GM21381 (cell line): ENCODE results near the gene EPN2.

Experiments
- ATAC-seq: cut with Tn5 transposase; IDR thresholded peaks from one replicate; pipeline ENCODE4 v1.9.1; 2021; ENCODE audit warnings: mild to moderate bottlenecking, moderate library complexity; ENCODE audit not compliant: unreplicated experiment

EPN2 gene

DNA sequence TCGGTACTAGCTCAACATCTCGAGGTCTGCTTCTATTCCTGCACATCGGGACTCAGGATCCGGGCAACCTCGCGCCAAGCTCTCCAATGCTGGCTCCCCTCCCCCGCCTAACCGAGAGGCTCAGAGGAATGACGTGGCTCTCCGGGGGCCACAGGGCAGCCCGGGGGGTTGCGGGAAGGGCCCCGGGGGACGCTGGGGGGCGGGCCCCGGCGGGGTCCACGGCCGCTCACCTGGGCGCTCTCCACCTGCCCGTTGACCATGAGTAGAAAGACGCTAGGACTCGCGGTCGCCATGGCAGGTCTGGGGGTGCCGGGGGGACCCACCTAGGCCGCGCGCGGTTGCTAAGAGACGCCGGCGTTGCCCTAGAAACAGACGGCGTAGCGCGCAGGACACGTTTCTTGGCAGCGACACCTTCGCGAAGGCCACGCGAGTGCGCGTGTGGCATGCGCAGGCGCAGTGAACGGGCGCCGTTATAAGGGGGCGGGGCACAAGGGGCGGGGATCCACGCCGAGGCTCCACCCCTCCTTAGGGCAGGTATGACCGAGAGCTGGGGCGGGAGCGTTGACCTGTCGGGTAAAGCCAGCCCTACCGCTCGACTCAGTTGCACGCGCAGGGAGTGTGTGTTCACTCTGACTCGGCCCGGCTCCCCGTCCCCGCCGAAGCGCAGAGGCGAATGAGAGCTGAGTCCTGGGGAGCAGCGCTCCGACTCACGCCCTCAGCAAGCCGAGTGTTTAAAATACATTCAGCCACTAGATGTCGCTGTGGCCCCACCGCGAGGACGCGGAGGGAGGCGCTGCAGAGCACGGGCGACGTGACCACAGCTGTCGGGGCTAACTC is 125.3 kb downstream of the EPN2 start, which contains the start of gene B9D1:
Gene B9D1, minus strand, starts transcription at position 447 of the 837 bp plus-strand sequence. Its CDS starts 154 bp downstream, at position 293.
- peak; percentile 77 for ATAC-seq

DNA sequence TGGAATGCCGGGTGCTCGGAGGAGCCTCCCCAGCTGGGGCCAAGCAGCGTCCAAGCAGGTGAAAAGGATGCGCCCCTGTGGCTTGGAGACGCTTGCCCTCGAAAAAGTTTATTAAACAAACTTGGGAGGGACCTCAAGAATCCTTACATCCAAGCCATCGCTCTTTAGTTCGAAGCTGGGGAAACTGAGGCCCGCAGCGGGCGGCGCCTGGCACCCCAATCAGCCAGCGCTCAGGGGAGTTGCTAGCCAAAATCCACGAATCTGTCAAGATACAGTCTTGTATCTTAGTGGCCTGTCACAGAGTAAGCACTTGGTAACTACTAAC is 125.9 kb downstream of the EPN2 start:
- no peak for ATAC-seq

DNA sequence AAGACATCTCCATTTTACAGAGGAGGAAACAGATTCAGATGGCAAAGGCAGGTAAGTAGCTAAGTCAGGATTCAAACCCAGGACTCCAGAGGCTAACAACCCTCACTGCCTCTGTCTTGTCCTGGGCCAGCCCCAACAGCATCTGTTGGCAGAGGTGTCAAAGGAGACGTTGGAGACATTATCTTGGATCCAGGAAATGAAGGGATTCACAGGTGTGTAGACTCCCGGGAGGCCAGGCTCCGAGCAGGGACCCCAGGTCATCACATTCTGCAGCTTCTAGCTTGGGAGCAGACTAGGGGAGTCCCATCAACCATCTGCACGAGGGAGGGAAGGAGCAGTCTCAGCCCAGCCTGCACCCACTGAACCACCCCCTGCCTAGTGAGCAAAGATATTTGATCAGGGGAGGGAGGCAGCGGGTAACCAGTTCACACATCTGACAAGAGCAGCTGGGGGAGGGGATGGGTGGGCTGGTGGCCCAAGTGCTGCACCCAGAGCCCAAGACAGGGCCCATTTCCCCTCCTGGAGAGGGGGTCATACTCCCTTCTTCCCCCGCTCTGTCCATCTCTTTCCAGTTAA is 126.4 kb downstream of the EPN2 start:
- ATAC-seq: no peak

DNA sequence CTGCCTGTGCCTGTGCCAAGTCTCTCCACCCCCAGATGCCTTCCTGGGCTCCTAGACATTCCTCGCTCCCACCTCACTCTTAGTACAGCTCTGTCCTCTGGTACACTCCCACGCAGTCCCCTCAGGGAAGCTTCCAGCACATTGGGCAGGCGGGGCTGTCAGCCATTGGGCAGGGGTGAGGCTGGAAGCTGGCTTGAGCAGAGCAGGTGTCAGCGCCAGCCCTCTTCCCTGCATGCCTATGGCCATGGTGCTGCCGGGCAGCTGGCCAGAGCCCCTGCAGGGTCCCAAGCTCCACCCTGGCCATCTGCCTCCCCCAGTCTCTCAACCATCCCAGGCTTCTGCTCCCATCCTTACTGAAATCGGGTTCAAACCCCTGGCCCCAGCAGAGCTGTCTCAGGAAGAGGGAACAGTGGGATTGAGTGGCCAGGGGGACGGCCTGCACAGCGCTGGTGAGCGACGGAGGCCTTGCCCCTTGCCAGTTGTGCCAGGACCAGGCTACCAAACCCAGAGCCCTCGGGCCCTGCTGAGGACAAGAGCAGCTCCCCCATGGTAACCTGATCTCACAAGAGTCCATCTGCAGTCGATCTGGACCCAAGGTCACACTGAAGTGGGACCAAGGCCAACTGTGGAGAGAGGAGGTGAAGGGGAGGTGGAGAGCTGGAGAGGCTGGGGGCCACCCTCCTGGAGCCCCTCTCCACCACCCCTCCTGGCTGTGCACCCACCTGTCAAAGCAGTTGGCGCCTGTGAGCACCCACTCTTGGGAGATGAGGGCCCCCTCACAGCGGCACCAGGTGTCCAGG is 127.7 kb downstream of the EPN2 start:
- no peak for ATAC-seq

DNA sequence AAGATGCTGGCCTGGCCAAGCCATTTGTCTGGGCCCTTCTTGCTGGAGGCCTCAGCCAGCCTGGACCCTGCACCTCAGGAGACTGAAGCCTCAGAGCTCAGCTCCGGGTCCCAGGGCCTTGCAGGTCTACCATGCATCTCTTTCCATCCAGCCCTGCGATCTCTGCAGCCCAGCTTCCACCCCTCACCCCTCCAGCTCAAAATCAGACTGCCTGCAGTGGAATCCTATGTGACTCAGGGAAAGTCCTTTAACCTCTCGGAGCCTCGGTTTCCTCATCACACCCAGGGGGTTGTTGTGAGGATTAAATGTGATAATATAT is 128.3 kb downstream of the EPN2 start:
- no peak for ATAC-seq

DNA sequence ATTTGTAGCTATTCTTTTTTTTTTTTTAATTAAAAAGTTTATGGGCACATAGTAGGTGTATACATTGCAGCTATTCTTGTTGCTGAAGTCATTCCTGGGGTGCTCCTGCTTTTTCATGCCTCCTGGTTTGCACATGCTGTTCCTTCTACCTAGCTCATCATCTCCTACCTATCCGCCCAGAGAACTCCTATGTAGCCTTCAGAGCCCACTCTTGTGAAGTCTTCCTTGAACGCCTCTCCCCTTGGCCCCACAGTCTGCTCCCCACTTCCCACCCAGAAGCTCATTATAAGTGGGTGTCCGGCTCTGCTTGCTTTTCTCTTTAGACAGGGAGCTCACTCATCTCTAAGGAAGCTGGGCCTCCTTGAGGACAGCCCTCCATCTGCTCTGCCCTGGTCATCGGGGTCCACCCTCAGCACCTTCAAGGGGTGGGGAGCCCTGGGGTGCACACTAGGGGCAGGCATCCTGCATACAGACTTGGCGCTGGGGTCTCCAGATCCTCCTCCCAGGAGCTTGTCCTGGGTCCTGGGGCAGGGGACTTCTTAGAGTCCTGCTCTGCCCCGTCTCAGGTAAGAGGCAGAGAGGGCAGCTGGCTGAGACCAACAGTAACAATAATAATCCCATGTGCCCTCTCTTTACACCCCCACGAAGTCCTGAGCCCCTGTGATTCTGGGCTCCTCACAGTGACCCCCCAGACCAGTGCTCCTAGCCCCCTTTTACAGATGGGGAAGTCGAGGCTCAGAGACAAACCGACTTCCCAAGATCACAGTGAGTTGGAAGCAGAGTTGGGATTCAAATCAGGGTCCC is 128.9 kb downstream of the EPN2 start:
- no peak for ATAC-seq

DNA sequence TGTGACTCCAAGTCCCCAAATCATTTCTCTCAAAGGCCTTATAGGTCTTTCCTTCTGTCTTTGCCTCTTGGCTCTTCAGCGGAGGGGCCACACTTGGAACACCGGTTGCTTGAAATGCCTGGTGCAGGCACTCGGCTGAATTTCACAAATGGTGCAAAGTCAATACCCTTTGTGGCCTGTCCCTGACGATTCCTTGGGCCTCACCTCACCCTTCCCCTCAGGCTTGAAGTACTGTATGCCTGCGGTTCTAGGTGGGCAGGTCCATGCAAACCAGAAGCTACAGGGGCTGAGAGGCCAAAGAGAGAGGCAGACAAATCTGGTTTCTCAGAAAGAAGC is 129.4 kb downstream of the EPN2 start:
- ATAC-seq: no peak

DNA sequence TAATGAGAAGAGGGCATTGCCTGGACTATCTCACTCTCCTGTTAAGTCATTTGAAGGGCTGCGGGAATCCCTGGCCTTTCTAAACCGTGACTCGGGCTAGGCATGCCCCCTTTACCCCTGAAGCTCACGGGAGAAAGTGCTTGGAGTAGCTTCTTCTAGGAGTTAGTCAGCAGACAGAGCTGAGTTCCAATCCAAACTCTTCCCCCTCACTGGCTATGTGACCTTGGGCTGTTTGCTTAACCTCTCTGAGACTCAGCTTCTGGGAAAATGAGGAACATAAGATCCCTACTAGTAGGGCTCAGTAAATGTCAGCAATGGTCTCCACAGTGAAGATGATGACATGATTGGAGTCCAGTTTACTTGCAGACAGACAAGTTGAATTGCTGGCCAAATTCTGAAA is 131.1 kb downstream of the EPN2 start:
- ATAC-seq: no peak

DNA sequence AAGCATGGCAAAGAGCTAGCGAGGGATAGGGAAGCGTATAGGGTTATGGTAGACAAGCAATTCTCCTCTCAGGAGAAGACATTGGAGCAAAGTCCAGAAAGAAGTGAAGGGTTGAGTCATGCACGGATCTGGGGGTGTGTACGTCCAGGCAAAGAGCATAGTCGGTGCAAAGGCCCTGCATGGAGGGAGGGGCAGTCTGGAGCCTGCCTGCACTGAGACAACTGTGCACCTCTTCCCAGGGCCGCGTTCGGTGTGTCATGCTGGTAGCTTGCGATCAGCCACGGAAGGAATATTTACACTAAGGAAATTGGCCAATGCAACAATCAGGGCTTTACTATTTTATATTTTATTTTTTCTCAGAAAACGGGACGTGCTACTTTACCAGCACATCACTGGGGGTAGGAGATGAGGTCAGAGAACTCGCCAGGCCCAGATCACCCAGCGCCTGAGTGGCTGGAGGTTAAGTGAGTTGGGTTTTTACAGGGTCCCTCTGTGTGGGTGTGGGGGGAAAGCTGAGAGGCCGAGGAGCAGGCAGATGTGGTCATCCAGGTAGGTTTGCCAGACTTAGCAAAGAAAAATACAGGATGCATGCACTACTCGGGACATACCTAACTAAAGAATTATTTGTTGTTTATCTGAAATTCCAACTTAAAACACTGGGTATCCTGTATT is 132.1 kb downstream of the EPN2 start:
- ATAC-seq: no peak

DNA sequence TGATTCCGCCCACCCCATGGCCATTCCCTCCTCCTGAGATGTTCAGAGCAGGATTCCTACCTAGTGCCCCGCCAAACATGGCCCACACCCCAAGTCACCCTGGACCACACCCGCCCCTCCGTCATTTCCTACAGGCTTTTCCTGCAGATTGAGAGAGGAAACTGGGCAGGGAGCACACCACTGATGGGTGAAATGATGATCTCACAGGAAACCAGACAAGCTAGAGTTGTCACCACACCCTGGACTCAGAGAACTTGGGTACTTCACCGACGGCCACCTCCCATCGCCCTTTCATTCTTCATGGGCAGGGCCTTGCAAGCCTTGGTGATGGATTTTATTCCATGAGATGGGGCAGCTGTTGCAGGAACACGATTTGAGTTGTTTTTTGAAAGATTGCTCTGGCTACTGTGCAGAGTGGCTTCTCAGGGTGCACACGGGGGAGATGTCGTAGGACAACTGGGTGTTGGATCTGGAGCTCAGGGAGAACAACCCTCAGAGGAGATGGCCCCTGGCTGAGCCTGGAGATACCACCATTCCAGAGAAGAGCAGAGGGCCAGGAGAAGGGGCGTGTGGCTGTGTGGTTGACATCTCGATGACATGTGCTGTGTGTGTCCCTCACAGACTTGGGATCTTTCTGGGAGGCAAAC is 132.8 kb downstream of the EPN2 start:
- no peak for ATAC-seq

DNA sequence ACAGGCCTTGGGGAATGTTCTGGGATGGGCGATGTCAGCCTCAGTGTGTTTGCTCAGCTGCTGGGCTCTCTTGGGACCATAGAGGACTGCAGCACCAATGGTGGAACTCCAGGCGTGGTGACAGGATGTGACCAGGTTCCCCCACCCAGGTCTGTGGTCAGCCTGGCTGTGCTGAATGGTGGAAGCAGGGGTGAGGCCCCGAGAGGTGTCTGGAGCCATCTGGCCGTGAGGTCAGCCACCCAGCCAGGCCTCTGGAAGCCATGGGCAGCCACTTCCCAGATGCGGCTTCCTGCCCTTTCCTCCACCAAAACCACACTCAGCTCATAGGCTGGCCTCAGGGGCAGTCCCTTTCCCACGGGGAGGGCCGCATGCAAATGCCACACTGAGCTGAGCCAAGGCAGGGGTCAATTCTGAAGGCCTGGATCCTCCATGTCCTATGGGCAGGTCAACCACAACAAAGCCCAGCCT is 133.4 kb downstream of the EPN2 start:
- ATAC-seq: no peak

DNA sequence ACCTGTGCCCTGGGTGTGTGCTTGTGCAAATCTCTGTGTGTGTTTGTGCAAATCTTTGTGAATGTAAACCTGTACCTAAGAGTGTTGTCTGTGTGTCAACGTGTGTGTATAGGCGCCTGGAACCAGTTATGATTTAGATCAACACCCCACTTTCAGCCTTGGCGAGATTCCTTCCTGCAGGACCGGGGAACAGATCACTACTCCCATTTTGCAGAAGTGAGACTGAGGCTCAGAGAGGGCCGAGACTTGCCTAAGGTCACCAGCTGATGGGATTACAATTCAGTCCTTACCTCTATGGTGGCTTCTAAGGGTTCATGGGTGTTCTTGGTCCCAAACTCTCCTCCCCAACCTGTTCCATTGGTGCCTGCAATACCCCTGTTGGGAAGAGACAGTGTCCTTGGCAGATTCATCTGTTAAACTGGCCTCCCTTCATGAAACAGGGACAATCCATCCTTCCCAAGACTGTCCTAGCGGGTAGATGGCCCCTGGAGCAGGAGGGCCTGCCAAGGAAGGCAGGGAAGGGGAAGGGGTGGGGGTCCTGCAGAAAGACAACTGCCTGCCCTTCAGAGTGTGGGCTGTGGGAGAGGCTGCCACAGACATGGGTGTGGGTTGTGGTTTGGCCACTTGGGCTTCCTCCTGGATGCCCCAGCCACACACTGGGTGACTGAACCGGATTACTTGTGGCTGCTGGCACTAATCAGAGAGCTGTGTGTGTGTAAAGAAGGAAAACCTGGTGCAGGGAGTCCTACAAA is 134.3 kb downstream of the EPN2 start:
- no peak for ATAC-seq

DNA sequence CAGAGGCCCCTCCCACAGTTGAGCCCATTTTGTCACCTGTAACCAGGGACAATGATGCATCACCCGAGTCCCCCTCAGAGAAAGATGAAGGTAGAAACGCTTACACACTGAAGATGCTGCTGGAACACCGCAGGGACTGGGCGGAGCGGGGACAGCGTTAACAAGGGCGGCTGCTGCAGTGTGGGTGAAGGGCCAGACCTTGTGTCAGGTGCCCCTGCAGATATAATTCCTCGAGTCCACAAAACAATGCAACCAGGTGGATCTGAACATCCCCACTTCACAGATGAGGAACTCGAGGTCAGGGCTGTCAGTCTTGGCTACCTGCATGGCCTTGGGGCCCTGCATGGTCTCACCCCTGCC is 134.8 kb downstream of the EPN2 start:
- ATAC-seq: no peak

DNA sequence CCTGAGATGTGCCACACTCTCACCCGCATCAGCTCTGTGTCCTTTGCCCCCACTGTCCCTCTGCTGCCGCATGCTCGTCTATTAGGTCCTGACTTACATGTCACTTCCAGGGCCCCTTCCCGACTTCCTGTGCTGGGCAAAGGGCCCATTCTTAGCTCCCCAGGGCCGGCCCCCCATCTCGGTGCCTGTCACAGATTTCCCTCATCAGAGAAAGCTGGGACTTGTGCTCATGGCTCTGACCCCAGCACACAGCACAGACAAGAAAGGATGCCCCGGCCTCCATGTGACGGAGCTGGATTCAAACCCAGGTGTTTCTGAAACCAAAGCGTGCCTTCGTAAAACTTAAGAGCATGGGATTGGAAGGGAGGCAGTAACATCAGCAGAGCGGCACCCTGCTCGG is 135.3 kb downstream of the EPN2 start:
- ATAC-seq: no peak

DNA sequence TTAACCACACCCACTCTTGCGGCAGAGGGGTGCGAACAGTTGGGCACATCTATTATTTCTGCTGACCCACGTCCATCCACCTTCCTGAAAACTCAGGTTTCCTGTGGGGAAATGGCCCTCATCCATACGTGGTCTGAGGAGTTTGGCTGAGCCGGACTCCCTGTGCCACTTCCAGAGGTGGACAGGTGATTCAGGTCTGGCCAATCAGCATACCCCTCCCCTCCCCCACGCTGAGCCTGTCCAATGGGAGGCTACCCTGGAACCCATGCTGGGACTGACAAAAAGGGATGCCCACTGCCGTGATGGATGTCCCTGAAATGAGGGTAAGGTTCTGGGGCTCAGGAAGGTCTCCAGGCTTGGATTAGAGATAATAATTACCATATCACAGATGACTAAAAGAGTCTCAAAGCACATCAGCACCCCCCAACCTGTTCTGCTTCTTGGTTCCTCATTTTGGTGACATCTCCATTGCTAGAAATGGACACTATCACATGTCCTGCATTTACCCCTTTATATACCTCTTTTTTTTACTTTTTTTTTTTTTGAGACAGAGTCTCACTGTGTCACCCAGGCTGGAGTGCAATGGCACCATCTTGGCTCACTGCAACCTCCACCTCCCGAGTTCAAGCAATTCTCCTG is 135.8 kb downstream of the EPN2 start:
- no peak for ATAC-seq

DNA sequence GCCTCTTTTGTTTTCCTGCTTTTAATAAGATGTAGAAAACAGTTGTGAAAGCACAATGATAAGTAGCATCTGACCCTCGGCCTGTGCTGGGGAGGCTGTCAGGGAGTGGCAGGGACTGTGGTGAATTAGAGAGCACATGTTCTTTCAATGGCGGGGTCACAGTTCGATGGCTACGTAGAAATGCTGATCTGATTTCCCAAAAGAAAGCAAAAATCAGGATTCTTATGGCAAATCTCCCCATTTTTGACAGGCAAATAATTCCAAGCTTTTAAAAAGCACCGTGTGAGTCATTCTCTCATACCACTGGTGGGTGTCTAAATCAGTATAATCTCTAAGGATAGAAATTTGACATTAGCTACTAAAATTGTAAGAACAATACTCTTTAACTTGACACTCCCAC is 137.0 kb downstream of the EPN2 start:
- no peak for ATAC-seq

DNA sequence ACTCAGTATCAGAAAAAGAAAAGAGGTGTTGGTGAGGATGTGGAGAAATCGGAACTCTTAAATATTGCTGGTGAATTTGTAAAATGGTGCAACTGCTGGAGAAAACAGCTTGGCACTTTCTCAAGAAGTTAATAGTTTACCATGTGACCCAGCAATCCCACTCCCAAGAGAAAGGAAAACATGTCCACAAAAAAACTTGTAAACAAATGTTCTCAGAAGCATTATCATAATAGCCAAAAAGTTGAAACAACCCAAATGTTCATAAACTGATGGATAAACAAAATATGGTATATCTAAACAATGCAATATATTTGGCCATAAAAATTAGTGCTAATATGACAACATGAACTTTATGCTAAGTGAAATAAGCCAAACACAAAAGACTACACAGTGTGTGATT is 138.6 kb downstream of the EPN2 start:
- no peak for ATAC-seq

DNA sequence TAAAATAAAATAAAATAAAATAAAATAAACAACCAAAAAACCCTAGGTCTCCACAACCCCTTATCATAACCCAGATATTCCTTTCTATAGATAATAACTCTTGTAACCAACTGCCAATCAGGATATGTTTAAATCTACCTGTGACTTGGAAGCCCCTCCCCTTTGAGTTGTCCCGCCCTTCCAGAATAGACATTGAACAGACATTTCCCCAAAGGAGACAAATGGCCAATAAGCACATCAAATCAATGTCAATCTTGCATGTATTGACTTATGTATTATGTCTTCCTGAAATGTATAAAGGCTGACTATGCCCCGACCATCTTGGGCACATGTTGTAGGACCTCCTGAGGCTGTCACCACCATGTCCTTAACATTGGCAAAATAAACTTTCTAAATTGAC is 139.6 kb downstream of the EPN2 start:
- ATAC-seq: no peak
